H1 (cell line): Measurements from ENCODE around the gene EFCAB8. TPM values are rescaled to one million over a fixed set of nuclear protein-coding genes. Genes with fewer than 3 reads are reported as not detected.

Experiments used
- CTCF ChIA-PET: fragments of 300-600 bp; sonication (Branson Sonifier 250); formaldehyde crosslinking; loops from one replicate; lab custom pipeline; 2021; ENCODE audit not compliant: partially characterized antibody; lab: Charles Lee
- POLR2A ChIA-PET: fragments of 300-600 bp; sonication (Branson Sonifier 250); formaldehyde crosslinking; loops from one replicate; lab custom pipeline; 2021; ENCODE audit warnings: inconsistent platforms; ENCODE audit not compliant: partially characterized antibody; lab: Charles Lee
- DNase-seq, 2 experiments: peaks; one replicate each; pipeline versions ENCODE4 v3.0.0 to v3.0.0-alpha.2; 2010 to 2022; ENCODE audit warnings: low spot score in 2 of 2, low read depth in 1 of 2, mixed read lengths in 1 of 2
- FAIRE-seq: peaks from 2 replicates; lab custom pipeline; 2011; peaks lifted over from hg19 to GRCh38; lab: Jason Lieb, UNC
- H2AFZ ChIP-seq: 2 replicates; pipeline ENCODE4 v1.8.1; 2012; ENCODE audit warnings: low read length, inconsistent platforms
- H2AK5ac ChIP-seq: 2 replicates; pipeline ENCODE4 v1.6.1; 2013; ENCODE audit warnings: low read depth, low read length
- H2BK120ac ChIP-seq: replicated peaks from 2 replicates; pipeline ENCODE3; 2013; ENCODE audit warnings: low read depth, low read length, inconsistent platforms
- H2BK12ac ChIP-seq: 2 replicates; pipeline ENCODE4 v1.6.1; 2013; ENCODE audit warnings: low read depth, low read length
- H2BK15ac ChIP-seq: 2 replicates; pipeline ENCODE4 v1.6.1; 2013; ENCODE audit warnings: low read length
- H2BK20ac ChIP-seq: 2 replicates; pipeline ENCODE4 v1.6.1; 2013; ENCODE audit warnings: low read length
- H2BK5ac ChIP-seq: 2 replicates; pipeline ENCODE4 v1.6.1; 2013; ENCODE audit warnings: low read depth, low read length
- H3K14ac ChIP-seq: 2 replicates; pipeline ENCODE4 v1.6.1; 2013; ENCODE audit warnings: inconsistent platforms; ENCODE audit not compliant: insufficient read length
- H3K18ac ChIP-seq: 2 replicates; pipeline ENCODE4 v1.6.1; 2013; ENCODE audit warnings: low read length; ENCODE audit errors: extremely low read depth
- H3K23ac ChIP-seq: 2 replicates; pipeline ENCODE4 v1.6.1; 2013; ENCODE audit warnings: inconsistent platforms; ENCODE audit not compliant: insufficient read length
- H3K23me2 ChIP-seq: 2 replicates; pipeline ENCODE4 v1.6.1; 2013; ENCODE audit warnings: low read depth, low read length
- H3K27ac ChIP-seq: 2 replicates; pipeline ENCODE4 v1.6.1; 2011; ENCODE audit warnings: low read depth, low read length, inconsistent platforms
- H3K27me3 ChIP-seq, 4 experiments: replicated peaks in 1 of 4; 1 replicate in 1 of 4; 2 replicates in 3 of 4; pipeline versions ENCODE4 v1.6.1 to v1.8.1; 2011 to 2013; ENCODE audit warnings: low read length in 3 of 4, mild to moderate bottlenecking in 3 of 4, inconsistent platforms in 2 of 4, mixed read lengths in 2 of 4, moderate library complexity in 1 of 4; ENCODE audit not compliant: control insufficient read depth in 3 of 4, insufficient read depth in 3 of 4; ENCODE audit errors: extremely low read depth in 1 of 4
- H3K36me3 ChIP-seq, 4 experiments: 2 replicates each; pipeline versions ENCODE4 v1.6.1 to v1.8.1; 2011 to 2013; ENCODE audit warnings: mild to moderate bottlenecking in 4 of 4, low read length in 3 of 4, moderate library complexity in 2 of 4, control low read depth in 1 of 4, inconsistent platforms in 1 of 4; ENCODE audit not compliant: insufficient read depth in 4 of 4, control insufficient read depth in 2 of 4
- H3K4ac ChIP-seq: replicated peaks from 2 replicates; pipeline ENCODE3; 2013; ENCODE audit warnings: low read length, low read depth, mixed read lengths, inconsistent platforms; ENCODE audit not compliant: insufficient read length
- H3K4me1 ChIP-seq, 4 experiments: replicated peaks in 1 of 4; 1 replicate in 1 of 4; 2 replicates in 3 of 4; pipeline versions ENCODE4 v1.6.1 to v1.8.1; 2011 to 2013; ENCODE audit warnings: low read length in 3 of 4, inconsistent platforms in 2 of 4, mixed read lengths in 1 of 4; ENCODE audit not compliant: insufficient read depth in 4 of 4, control insufficient read depth in 3 of 4
- H3K4me2 ChIP-seq, 2 experiments: 2 replicates each; pipeline versions ENCODE4 v1.6.1 to v1.8.1; 2011 to 2013; ENCODE audit warnings: low read depth in 2 of 2, low read length in 2 of 2, control low read depth in 1 of 2, inconsistent platforms in 1 of 2, mild to moderate bottlenecking in 1 of 2; ENCODE audit not compliant: insufficient read depth in 1 of 2
- H3K4me3 ChIP-seq, 4 experiments: fragments of 200-600, 300-600 bp in 1 of 4; sonication (generic), shearing (Covaris generic), sonication (Bioruptor Twin) in 1 of 4; 2 replicates each; pipeline versions ENCODE4 v1.5.1 to v1.8.1; 2011 to 2016; ENCODE audit warnings: low read length in 4 of 4, low read depth in 3 of 4, control low read depth in 2 of 4, inconsistent platforms in 2 of 4, mild to moderate bottlenecking in 2 of 4, mixed read lengths in 1 of 4, moderate library complexity in 1 of 4; ENCODE audit not compliant: insufficient read depth in 2 of 4; ENCODE audit errors: extremely low read depth in 1 of 4
- H3K56ac ChIP-seq: replicated peaks from 2 replicates; pipeline ENCODE3; 2013; ENCODE audit warnings: low read depth, mild to moderate bottlenecking, mixed read lengths, low read length, inconsistent platforms; ENCODE audit not compliant: insufficient read length
- H3K79me1 ChIP-seq: 2 replicates; pipeline ENCODE4 v1.6.1; 2013; ENCODE audit warnings: low read depth, low read length, control low read depth
- H3K79me2 ChIP-seq, 2 experiments: 2 replicates each; pipeline versions ENCODE4 v1.6.1 to v1.8.1; 2012 to 2013; ENCODE audit warnings: low read length in 2 of 2, mild to moderate bottlenecking in 2 of 2, inconsistent platforms in 1 of 2; ENCODE audit not compliant: insufficient read depth in 2 of 2, control insufficient read depth in 1 of 2
- H3K9ac ChIP-seq, 4 experiments: replicated peaks in 1 of 4; 1 replicate in 1 of 4; 2 replicates in 3 of 4; pipeline versions ENCODE4 v1.6.1 to v1.8.1; 2011 to 2013; ENCODE audit warnings: low read depth in 3 of 4, low read length in 3 of 4, control low read depth in 2 of 4, mild to moderate bottlenecking in 2 of 4, moderate library complexity in 2 of 4, inconsistent platforms in 1 of 4; ENCODE audit errors: extremely low read depth in 1 of 4
- H3K9me3 ChIP-seq, 2 experiments: 2 replicates each; pipeline versions ENCODE4 v1.6.1 to v1.8.1; 2012 to 2013; ENCODE audit warnings: mild to moderate bottlenecking in 2 of 2, moderate library complexity in 2 of 2, control low read depth in 1 of 2, inconsistent platforms in 1 of 2, low read depth in 1 of 2, low read length in 1 of 2, mixed read lengths in 1 of 2; ENCODE audit not compliant: insufficient read depth in 2 of 2
- H4K20me1 ChIP-seq, 2 experiments: replicated peaks in 1 of 2; 2 replicates each; pipeline versions ENCODE3 to v1.8.1; 2011 to 2013; ENCODE audit warnings: inconsistent platforms in 2 of 2, low read length in 2 of 2, mild to moderate bottlenecking in 1 of 2; ENCODE audit not compliant: insufficient read depth in 2 of 2, control insufficient read depth in 1 of 2
- H4K5ac ChIP-seq: 2 replicates; pipeline ENCODE4 v1.6.1; 2013; ENCODE audit warnings: low read length, low read depth, mixed read lengths, inconsistent platforms; ENCODE audit not compliant: insufficient read length
- H4K8ac ChIP-seq: 2 replicates; pipeline ENCODE4 v1.8.0; 2013; ENCODE audit warnings: mild to moderate bottlenecking, moderate library complexity, low read length, inconsistent platforms; ENCODE audit not compliant: insufficient read depth; ENCODE audit errors: extremely low read depth
- H4K91ac ChIP-seq: replicated peaks from 2 replicates; pipeline ENCODE3; 2013; ENCODE audit warnings: low read length, mixed read lengths, inconsistent platforms; ENCODE audit not compliant: insufficient read length
- GABPA ChIP-seq: IDR thresholded peaks from 2 replicates; pipeline ENCODE4 v1.6.1; 2011; ENCODE audit warnings: mild to moderate bottlenecking, low read length, moderate library complexity, borderline replicate concordance; ENCODE audit not compliant: insufficient read depth
- SIRT6 ChIP-seq: IDR thresholded peaks from one replicate; pipeline ENCODE4 v1.7.1; 2012; ENCODE audit warnings: low read length, inconsistent platforms
- polyA plus RNA-seq, 7 experiments: library from polyadenylated mRNA; depleted of rRNA in 3 of 7; stranded (reverse) in 5 of 7; unstranded in 2 of 7; fragments of >200 nt in 5 of 7; fragments of 200-250 nt in 2 of 7; gene quantifications; 1 replicate in 5 of 7; 2 replicates in 1 of 7; 4 replicates in 1 of 7; pipeline versions ENCODE4 v1.2.1 to v1.2.3, GENCODE V29; 2011 to 2013; ENCODE audit warnings: missing spikeins in 2 of 7, mixed read lengths in 2 of 7
- total RNA-seq: library from RNA; stranded (reverse); fragmentation: NEBNext Ultra II Directional; extraction: Animal tissue kit (Norgen Biotek cat#: 25700); gene quantifications from 2 replicates; pipeline ENCODE4 v1.2.1, GENCODE V29; 2021

EFCAB8 gene
- total and polyA plus RNA-seq, 2 of the 8 experiments (the other 6 are each of a cell fraction or from before 2014, with no cell fraction given) = 0.06 to 0.20 TPM

GRCh38 chr20:32958574-32958973, 99.9 kb downstream of the EFCAB8 start:
- Histone ChIP-seq H3K4me2 (no peak overlapping the region), H3K56ac (no peak overlapping the region), H3K4ac (no peak overlapping the region), H2AK5ac (no peak overlapping the region), H3K9ac (no peak overlapping the region), H3K23ac (no peak overlapping the region), H2BK120ac (no peak overlapping the region), H3K79me1 (no peaks in the 10 kb centered on the region), H3K27me3 (peaks cover 0 to 8% (median 2%) of the 10 kb centered on the region in 4 experiments; a peak in 3 of 7 replicates), H3K36me3 (no peaks in the 10 kb centered on the region), H2AFZ (no peak overlapping the region), H3K4me3 (no peak overlapping the region), H3K4me1 (no peaks in the 10 kb centered on the region; a peak in 1 of 7 replicates), H4K20me1 (no peaks in the 10 kb centered on the region), H3K79me2 (no peaks in the 10 kb centered on the region), H3K18ac (no peak overlapping the region), H2BK15ac (no peak overlapping the region), H4K91ac (no peak overlapping the region), H3K9me3 (peaks cover 0 to 5% of the 10 kb centered on the region in 2 experiments; a peak in 1 of 4 replicates), H3K27ac (no peak overlapping the region), H4K5ac (no peak overlapping the region), H3K23me2 (no peaks in the 10 kb centered on the region), H2BK12ac (no peak overlapping the region), H2BK5ac (no peak overlapping the region), H3K14ac (no peak overlapping the region), H4K8ac (no peak overlapping the region; the same call in 1 of the 2 replicates), H2BK20ac (no peak overlapping the region)
- no peak for DNase-seq
- FAIRE-seq = no peak
- POLR2A ChIA-PET = no interaction called here
- CTCF ChIA-PET = interaction anchor here (0.6 to 2.8 kb wide), 5 partner anchors 9 to 95 kb away, joined by 3 to 18 read pairs (median 4); no protein-coding TSS in a partner anchor
- TF ChIP-seq SIRT6 (no peak), GABPA (no peak)
